Stimulated activated naive CD4-positive, alpha-beta T cell (primary cell): Measurements from ENCODE around the gene DPP10.
"Not testable (repeated sequence)": the region's sequence is repeated elsewhere in the genome, so short reads cannot be mapped to it uniquely, and the experiment has no call there.

ENCODE experiments used
- DNase-seq, 6 experiments: peaks; one replicate each; lab custom pipeline; 2025; lab: John Stamatoyannopoulos, UW

Gene DPP10

GRCh38 chr2:114515882-114516281 lies 73.4 kb downstream of the DPP10 start:
- DNase-seq: no peak

- DNase-seq: no peak
Observed at GRCh38 chr2:114517580-114517979, 75.1 kb downstream of the DPP10 start.

GRCh38 chr2:114518738-114519137 lies 76.3 kb downstream of the DPP10 start:
- no peak for DNase-seq

- DNase-seq: not testable (repeated sequence)
Observed at GRCh38 chr2:114522612-114523011, 80.2 kb downstream of the DPP10 start.

GRCh38 chr2:114525955-114526354 lies 83.5 kb downstream of the DPP10 start:
- DNase-seq: no peak

GRCh38 chr2:114526841-114527240 lies 84.4 kb downstream of the DPP10 start:
- no peak for DNase-seq

- no peak for DNase-seq
Observed at GRCh38 chr2:114527330-114527983, 85.0 kb downstream of the DPP10 start.

GRCh38 chr2:114534116-114535084 lies 92.0 kb downstream of the DPP10 start:
- no peak for DNase-seq

- no peak for DNase-seq
Observed at GRCh38 chr2:114537777-114538176, 95.3 kb downstream of the DPP10 start.

GRCh38 chr2:114542695-114543094 lies 100.3 kb downstream of the DPP10 start:
- DNase-seq: no peak

- no peak for DNase-seq
Observed at GRCh38 chr2:114543236-114543766, 100.9 kb downstream of the DPP10 start.

- no peak for DNase-seq
Observed at GRCh38 chr2:114545052-114545451, 102.6 kb downstream of the DPP10 start.

- no peak for DNase-seq
Observed at GRCh38 chr2:114546531-114546930, 104.1 kb downstream of the DPP10 start.

GRCh38 chr2:114548151-114548550 lies 105.7 kb downstream of the DPP10 start:
- DNase-seq: no peak

- DNase-seq: no peak
Observed at GRCh38 chr2:114550364-114550763, 107.9 kb downstream of the DPP10 start.

- DNase-seq: no peak
Observed at GRCh38 chr2:114550895-114551793, 108.7 kb downstream of the DPP10 start.

GRCh38 chr2:114553027-114553426 lies 110.6 kb downstream of the DPP10 start:
- DNase-seq: no peak

GRCh38 chr2:114569166-114569565 lies 126.7 kb downstream of the DPP10 start:
- no peak for DNase-seq

GRCh38 chr2:114577657-114578056 lies 135.2 kb downstream of the DPP10 start:
- DNase-seq: no peak

GRCh38 chr2:114579542-114579941 lies 137.1 kb downstream of the DPP10 start:
- no peak for DNase-seq

- no peak for DNase-seq
Observed at GRCh38 chr2:114580691-114581090, 138.2 kb downstream of the DPP10 start.

- no peak for DNase-seq
Observed at GRCh38 chr2:114598329-114598728, 155.9 kb downstream of the DPP10 start.
